GDM1 (cell line): ENCODE results near the gene MRPS27.

ENCODE experiments used
- DNase-seq: peaks from one replicate; lab custom pipeline; 2025; lab: John Stamatoyannopoulos, UW

Gene MRPS27

GRCh38 chr5:72256536-72256935 lies 63.5 kb downstream of the MRPS27 start:
- DNase-seq: no peak

- no peak for DNase-seq
Measured at GRCh38 chr5:72255670-72256069, 64.4 kb downstream of the MRPS27 start.

GRCh38 chr5:72255237-72255636 lies 64.8 kb downstream of the MRPS27 start:
- DNase-seq: no peak

DNA sequence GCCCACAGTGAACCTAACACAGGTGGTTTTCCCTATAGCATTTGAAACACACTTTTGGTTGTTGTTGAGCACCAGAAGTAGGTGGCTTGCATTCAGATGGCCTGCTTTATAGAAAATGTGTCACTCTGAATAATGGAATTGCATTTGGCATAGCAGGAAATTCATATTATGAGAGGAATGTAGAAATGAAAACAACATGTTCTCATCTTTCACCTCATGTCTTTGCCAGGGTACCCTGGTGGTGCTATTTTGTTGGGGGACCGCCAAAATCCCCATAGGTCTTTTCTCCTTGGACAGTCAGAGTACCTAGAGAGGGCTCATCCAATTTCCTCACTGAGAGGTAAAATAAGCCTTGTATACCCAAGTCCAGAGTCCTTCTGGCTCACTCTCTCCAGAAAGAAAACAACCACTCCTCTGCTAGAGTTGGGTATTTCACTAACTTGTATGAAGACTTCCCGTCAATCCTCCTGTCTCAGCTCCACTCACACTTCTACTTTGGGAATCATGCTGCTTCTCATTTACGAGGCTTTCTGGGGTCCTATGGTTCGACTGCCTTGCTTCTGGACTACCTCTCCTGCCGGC lies 67.4 kb downstream of the MRPS27 start:
- no peak for DNase-seq

DNA sequence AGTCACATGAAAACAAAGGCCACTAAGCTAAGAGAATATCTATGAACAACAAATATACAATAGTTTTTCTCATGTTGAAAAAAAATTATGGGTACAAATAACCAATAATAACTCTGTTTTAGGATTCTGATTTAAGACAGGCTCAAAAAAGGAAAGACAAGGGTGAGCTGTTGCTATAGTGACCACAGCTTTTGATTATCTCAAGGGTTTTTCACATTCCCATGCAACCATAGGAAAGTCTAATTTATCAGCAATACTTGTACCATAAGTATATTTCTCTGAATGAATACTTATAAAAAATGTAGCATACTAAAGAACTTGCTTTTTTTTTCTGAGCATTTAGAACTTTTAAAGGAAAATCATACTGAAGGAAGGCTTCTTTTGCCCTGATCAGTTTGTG lies 68.0 kb downstream of the MRPS27 start:
- DNase-seq: no peak

DNA sequence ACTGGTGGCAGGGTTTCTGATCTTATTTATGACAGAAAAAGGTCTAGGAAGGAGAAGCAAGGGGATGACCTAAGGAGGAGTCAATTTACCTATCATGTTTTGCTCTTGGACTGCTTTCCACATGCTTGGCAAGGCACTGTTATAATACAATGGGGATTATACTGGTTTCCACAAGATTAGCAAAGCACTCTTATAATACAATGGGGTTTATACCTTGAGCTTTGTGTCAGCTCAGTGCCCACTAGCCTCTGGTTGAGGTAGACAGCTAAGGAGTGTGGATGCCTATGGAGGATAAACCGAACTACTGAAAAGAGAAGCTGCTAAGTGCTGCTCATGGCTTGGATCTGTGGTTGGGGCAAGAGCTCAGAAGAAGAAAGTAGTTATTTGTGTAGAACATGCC lies 68.7 kb downstream of the MRPS27 start:
- DNase-seq: no peak

DNA sequence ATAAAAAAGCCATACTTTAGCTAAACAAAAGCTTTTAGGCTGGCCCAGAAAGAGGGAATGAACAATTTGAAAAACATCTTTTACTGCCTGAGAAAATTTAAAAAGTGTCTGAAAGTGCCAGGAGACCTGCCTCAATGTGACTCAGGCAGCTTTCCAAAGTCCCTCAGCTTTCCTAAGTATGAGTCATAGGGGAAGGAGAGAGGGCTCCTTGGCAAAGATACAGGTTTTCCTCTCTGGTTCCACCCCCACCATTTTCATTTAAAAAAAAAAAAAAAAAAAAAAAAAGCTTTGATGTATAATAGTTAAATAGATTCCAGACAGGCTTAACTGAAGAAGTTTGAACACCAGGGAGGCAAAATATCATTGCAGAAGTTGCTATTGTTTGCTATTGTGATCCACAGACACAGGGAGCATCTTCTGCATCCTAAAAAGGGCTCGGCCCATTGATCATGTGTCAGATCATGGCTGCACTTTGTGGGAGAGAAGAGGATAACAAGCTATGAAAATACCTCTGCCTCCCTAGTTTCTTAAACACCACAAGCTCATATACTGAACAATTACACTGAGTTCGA lies 71.5 kb downstream of the MRPS27 start:
- no peak for DNase-seq

DNA sequence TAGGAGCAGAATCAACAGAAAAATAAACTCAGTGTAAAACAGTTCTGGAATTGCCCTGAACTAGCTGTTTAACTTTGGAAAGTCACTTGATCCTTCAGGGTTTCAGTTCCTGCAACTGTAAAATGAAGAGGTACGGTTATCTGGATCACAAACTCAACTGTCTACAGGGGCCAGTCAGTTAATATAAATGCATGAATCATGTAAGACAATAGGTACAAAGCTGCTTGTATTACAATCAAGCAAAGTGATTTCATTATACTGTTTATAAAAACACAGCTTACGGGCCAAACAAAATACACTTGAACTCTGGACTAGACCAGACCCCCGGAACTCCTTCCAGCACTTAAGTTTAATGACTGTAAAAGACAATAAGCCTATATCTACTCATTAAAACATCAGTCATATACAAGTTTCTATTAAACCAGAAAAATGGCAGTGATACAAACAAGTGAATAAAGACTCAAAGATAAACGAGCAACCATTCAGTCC lies 73.0 kb downstream of the MRPS27 start:
- no peak for DNase-seq

DNA sequence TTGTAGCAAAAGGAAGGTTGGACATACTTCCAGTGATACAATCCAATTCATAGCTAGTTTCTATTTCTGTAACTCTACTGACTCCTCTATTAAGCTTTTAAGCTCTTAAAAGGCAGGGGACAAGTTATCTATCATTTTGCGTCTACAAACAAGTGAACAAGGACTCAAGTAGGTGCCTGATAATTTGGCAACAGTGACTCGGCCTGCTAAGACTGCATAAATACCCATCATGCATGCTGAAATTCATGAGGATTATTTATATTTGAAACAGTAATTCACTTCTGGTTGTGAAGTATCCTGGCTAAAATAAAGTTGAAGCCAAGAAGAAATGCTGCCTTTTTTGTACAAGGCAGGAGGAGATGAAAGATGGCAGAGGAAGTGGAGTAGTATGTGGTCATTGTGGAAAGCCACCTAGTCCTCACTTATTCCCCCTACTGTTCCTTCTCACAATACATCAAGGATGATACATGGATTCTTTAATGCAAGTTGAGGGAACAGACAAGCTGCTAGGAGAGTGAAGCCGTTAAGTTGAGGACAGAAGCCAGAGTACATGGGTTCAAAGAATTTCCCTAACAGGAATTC lies 74.0 kb downstream of the MRPS27 start:
- no peak for DNase-seq

DNA sequence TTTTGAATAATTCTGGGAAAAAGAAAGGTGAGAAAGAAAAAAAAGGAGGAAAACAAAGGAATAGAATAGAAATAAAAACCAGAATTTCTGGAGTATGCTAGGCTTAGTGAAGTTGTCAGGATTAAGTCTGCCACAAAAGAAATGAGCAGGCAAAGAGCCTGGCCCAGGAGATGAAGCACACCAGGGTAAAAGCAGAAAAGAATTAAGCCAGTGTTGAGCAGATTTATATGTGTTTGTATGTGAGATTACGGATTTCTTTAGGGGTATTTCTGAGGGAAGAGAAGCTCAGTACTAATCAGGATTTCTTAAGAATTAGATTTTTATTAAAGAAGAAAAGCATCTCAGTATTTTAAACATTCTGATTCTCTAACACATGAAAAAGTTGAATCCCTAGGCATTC lies 74.5 kb downstream of the MRPS27 start:
- no peak for DNase-seq

DNA sequence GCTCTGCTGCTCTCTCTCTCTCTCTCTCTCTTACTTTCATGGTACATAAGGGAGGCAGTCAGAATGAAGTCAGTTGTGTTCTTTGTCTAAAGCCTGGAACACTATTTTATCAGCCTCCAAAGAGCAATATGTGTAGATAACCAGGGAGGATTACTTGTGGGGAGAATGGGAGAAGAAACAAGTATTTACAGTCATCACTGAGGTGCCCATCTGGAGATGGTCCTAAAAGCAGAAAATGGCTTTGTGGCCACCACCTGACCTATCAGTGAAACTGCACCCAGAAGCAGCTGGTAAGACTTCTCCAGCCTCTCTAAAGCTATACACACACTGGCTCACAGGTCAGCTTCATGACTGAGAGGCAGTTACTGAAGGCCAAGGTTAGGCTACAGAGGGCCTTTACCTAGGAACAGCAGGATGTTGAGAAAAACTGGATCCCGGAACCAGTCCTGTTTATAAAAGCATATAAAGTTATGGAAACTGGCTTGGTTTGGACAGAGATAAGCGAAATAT lies 75.1 kb downstream of the MRPS27 start:
- no peak for DNase-seq

- no peak for DNase-seq
Measured at GRCh38 chr5:72243706-72244105, 76.3 kb downstream of the MRPS27 start.

DNA sequence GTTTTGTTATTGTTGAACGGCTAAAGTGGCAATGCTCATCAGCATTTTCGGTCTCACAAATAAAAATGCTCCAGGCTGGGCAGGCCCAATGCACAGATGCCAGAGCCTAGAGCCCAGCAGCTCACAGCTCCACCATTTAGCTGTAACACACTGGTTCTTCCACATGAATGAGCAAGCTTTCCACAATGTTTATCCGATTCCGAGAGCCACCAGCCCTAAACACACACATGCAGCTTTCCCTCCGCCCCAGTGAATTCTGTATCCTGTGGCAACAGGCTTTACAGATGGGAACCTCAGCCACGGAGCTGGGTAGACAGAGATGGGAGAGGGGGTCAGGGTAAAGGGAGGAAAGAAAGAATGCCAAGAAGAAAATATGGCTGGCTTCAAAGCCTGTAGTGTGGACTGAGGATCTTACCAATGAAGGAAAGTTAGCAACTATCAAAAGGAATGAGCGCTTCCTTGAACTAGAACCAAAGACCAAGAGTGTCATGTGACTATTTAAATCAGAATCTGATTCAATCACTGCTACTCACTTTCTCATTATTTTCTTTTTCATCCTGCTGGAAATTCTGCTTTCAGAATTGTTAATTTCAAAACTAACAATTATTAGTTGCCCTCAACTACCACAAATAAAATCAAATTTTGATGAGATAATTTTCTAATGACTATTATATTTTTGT lies 77.1 kb downstream of the MRPS27 start:
- no peak for DNase-seq

DNA sequence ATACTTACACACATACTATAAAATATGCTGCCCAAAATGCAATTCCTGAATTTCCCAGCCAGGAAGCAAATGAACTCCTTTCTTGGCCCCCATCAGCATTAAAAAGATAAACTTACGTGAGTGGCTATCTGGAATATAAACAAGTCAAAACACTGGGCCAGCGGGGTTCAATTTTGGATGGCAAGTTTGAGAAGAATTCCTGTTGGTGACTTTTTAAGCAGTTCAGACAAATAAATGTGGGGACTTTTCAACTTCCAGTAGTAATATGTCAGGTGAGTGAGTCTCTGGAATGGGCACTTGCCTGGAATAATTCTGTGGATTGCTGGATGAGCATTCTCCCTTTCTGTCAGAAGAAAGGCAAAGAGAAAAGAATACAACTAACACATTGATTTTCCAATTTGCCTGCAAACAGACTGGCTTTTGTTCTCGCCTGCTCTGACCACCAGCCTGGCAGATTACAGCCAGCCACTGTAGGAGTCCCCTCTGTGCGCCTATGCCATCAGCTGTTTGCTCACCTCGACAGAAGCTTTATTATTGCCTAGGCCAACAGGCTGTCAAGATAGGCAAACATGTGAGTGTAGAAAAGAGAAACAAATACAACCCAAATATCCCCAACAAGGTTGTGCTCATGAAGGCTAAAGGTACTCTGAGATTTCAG lies 78.6 kb downstream of the MRPS27 start:
- DNase-seq: no peak

DNA sequence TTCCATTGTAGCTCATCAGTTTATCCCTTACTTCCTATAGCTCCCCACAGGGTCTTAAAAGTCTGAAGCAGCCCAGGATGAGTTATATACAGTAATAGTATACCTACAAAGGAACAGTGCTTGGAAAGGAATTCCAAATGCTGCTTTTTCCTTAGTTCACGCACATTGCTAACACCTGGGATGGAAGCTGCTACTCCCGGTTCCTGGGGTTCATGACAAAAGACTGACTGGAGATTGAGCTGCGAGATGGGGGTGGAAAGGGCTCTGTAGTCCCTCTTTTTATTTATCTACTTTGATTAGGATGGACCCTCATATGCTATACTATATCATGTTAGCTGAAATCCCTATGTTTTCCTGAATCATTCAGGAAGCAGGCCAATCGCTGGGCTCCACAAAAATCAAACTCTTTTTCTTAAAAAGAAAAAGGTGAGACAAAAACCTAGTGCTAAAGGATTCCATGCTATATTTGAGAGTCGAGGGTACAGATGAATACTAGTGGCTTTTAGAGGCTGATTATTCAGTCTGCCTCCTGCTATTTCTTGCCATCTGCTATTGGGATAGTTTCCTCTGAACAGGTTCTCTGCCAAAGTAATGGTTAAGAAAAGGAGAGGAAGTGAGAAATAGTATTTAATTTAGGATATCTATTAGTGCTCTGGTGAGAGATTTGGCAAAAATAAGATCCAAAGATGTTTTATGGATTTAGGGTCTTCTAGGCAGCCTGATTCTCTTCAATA lies 81.2 kb downstream of the MRPS27 start:
- DNase-seq: no peak

DNA sequence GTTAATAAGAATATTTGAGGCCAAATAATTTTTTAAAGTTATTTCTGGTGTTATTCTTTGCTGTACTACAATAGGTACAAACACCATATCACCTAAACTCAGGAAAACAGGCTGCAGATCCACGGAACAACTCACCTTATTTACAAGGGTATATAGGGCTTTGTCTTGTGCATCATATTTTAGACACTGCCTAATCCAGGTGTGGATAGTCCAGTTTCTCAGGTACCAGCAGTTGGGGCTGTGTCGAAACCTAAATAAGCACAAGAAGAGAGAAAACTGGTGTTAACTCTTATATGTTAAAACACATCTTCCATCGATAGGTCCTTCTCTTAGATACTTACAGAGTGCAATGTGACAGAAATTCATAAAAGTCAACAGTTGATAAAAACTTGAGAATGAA lies 82.2 kb downstream of the MRPS27 start:
- no peak for DNase-seq

DNA sequence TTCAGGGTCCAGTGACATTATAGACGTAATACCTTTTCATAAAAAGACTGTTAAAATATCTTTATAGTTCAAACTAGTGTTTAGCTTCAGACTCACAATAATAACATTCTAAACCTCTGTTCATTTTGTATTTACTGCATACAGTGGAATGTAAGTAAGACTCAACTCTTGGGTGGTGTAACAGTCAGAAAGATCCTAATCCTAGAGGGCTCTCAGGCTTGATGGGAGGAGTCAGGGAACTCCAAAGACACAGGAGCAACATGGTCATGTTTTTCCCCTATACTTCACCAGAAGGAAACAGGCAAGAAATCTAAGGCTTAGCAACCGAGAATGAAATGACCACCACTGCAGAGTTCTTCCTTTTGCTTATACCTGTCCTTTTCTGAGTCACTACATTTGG lies 82.6 kb downstream of the MRPS27 start:
- DNase-seq: no peak

DNA sequence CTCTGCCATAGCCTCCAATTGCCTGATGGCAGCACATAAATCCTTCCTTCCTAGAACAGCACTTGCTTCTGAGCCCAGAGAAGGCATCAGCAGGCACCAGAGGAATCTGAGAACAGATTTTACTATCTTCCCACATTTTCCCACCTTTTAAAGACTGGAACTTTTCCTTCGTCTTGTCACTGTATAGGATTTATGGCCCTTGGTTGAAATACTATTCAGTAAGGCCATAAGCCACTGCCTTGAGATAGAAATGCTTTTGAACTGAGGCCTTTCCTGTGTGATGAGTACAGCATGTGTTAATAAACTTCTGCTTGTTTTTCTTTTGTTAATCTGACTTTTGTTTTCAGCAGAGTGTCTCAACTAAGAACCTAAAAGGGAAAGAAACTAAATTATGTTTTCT lies 84.3 kb downstream of the MRPS27 start:
- DNase-seq: no peak

GRCh38 chr5:72234868-72235267 lies 85.2 kb downstream of the MRPS27 start:
- no peak for DNase-seq

- DNase-seq: peak; percentile 28
Measured at GRCh38 chr5:72234265-72234700, 85.8 kb downstream of the MRPS27 start.

DNA sequence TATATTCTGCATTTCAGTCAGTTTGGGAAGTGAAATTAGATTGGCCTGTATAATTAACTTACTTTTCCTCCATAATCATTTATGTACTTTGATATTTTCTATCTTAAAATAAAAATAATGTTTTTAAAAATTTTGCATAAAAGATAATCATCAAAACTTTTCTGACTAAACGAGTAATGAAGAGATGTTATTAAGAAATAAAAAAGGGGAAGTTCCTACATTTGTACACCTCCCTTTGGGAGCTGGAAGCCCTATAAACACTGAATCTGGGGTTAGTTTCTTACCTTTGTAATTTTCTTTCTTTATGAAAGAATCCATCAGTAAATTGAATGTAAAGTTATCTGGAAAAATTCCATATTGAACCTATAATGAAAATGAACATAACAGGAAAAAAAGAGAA lies 86.2 kb downstream of the MRPS27 start:
- DNase-seq: no peak

GRCh38 chr5:72232838-72233237 lies 87.2 kb downstream of the MRPS27 start:
- no peak for DNase-seq
